ENCODE data around the gene PARP8. TPM values are rescaled to one million over a fixed set of nuclear protein-coding genes. Genes with fewer than 3 reads are reported as not detected.

PARP8 gene
- total RNA-seq, 1 donor from 2014 or later = 23.3 TPM

GRCh38 chr5:50733741-50734140 lies 67.3 kb downstream of the PARP8 start:
- Mint-ChIP-seq H3K27ac (ENCODE audit: unreplicated experiment) (no peak overlapping the region), H3K27me3 (ENCODE audit: low read depth) (no peaks in the 10 kb centered on the region), H3K4me1 (ENCODE audit: low read depth) (peaks cover 20% of the 10 kb centered on the region), H3K4me3 (ENCODE audit: unreplicated experiment) (no peak overlapping the region), H3K9me3 (ENCODE audit: low read depth) (no peaks in the 10 kb centered on the region), H3K36me3 (ENCODE audit: low read depth) (no peaks in the 10 kb centered on the region)
- TF ChIP-seq, protein P1, sequence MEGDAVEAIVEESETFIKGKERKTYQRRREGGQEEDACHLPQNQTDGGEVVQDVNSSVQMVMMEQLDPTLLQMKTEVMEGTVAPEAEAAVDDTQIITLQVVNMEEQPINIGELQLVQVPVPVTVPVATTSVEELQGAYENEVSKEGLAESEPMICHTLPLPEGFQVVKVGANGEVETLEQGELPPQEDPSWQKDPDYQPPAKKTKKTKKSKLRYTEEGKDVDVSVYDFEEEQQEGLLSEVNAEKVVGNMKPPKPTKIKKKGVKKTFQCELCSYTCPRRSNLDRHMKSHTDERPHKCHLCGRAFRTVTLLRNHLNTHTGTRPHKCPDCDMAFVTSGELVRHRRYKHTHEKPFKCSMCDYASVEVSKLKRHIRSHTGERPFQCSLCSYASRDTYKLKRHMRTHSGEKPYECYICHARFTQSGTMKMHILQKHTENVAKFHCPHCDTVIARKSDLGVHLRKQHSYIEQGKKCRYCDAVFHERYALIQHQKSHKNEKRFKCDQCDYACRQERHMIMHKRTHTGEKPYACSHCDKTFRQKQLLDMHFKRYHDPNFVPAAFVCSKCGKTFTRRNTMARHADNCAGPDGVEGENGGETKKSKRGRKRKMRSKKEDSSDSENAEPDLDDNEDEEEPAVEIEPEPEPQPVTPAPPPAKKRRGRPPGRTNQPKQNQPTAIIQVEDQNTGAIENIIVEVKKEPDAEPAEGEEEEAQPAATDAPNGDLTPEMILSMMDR (IDR thresholded peaks at IDR 0.05) = no peak
- no peak for DNase-seq (ENCODE audit: low spot score)

GRCh38 chr5:50738864-50739263 lies 72.4 kb downstream of the PARP8 start:
- Mint-ChIP-seq H3K4me3 (ENCODE audit: unreplicated experiment) (no peak overlapping the region), H3K4me1 (ENCODE audit: low read depth) (peaks cover 13% of the 10 kb centered on the region), H3K9me3 (ENCODE audit: low read depth) (no peaks in the 10 kb centered on the region), H3K36me3 (ENCODE audit: low read depth) (no peaks in the 10 kb centered on the region), H3K27me3 (ENCODE audit: low read depth) (no peaks in the 10 kb centered on the region), H3K27ac (ENCODE audit: unreplicated experiment) (peak overlapping the region; percentile 79)
- DNase-seq (ENCODE audit: low spot score) = no peak
- TF ChIP-seq, protein P1 (IDR thresholded peaks at IDR 0.05) = no peak

- Mint-ChIP-seq H3K4me3 (ENCODE audit: unreplicated experiment) (no peak overlapping the region), H3K4me1 (ENCODE audit: low read depth) (peaks cover 28% of the 10 kb centered on the region), H3K27ac (ENCODE audit: unreplicated experiment) (no peak overlapping the region), H3K36me3 (ENCODE audit: low read depth) (no peaks in the 10 kb centered on the region), H3K9me3 (ENCODE audit: low read depth) (no peaks in the 10 kb centered on the region), H3K27me3 (ENCODE audit: low read depth) (no peaks in the 10 kb centered on the region)
- no peak for DNase-seq (ENCODE audit: low spot score)
- TF ChIP-seq, protein P1 (IDR thresholded peaks at IDR 0.05) = no peak
Measured at GRCh38 chr5:50740832-50741231, 74.4 kb downstream of the PARP8 start.

DNA sequence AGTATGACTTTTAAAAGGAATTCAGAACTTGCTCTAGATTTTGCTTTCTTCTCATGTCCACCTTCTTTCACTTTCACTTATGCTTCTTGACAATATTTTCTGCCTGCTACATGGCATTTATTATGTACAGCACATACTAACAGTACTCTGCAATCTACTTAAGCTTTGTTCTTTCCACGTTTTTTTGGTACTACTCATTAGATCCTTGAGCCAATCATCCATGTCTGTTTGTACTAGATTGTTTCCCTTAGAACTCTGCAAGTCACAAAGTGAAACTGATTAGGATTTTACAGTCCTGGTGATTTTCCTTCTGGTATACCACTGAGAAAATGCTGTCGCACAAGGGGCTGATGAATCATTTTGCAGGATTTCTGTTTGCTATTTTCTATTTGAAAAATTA lies 78.3 kb downstream of the PARP8 start:
- TF ChIP-seq, protein P1 (IDR thresholded peaks at IDR 0.05) = no peak
- Mint-ChIP-seq H3K36me3 (ENCODE audit: low read depth) (no peaks in the 10 kb centered on the region), H3K4me1 (ENCODE audit: low read depth) (peaks cover 38% of the 10 kb centered on the region), H3K9me3 (ENCODE audit: low read depth) (no peaks in the 10 kb centered on the region), H3K4me3 (ENCODE audit: unreplicated experiment) (peak overlapping the region; percentile 55), H3K27me3 (ENCODE audit: low read depth) (no peaks in the 10 kb centered on the region), H3K27ac (ENCODE audit: unreplicated experiment) (peak overlapping the region; percentile 34)
- DNase-seq (ENCODE audit: low spot score) = no peak

- H3K36me3 Mint-ChIP-seq (ENCODE audit: low read depth) = no peaks in the 10 kb centered on the region
- H3K4me3 Mint-ChIP-seq (ENCODE audit: unreplicated experiment) = no peak overlapping the region
- TF ChIP-seq, protein P1 (IDR thresholded peaks at IDR 0.05) = no peak
- H3K9me3 Mint-ChIP-seq (ENCODE audit: low read depth) = no peaks in the 10 kb centered on the region
- peaks cover 38% of the 10 kb centered on the region for H3K4me1 Mint-ChIP-seq (ENCODE audit: low read depth)
- H3K27ac Mint-ChIP-seq (ENCODE audit: unreplicated experiment) = no peak overlapping the region
- no peaks in the 10 kb centered on the region for H3K27me3 Mint-ChIP-seq (ENCODE audit: low read depth)
- DNase-seq (ENCODE audit: low spot score) = no peak
Measured at GRCh38 chr5:50745221-50745910, 78.9 kb downstream of the PARP8 start.

Measured in chondrocyte (in vitro differentiated cells).